Epithelial cell of proximal tubule (primary cell): Measurements from ENCODE around the gene NRP2. TPM values are rescaled to one million over a fixed set of nuclear protein-coding genes. Genes with fewer than 3 reads are reported as not detected.

Experiments used
- DNase-seq: peaks from one replicate; pipeline ENCODE4 v3.0.0-alpha.2; 2011; ENCODE audit warnings: low read depth
- H3K4me3 ChIP-seq: 2 replicates; pipeline ENCODE4 v1.5.1; 2011; ENCODE audit warnings: low read depth, mild to moderate bottlenecking, low read length
- total RNA-seq: library from RNA; depleted of rRNA; stranded (reverse); fragments of >200 nt; gene quantifications from 2 replicates; pipeline ENCODE4 v1.2.3, GENCODE V29; 2015
- TF ChIP-seq, protein P1 (sequence below): conservative IDR thresholded peaks from 2 replicates; pipeline ENCODE4 v1.5.1; 2012; ENCODE audit warnings: low read depth, mild to moderate bottlenecking, low read length

The NRP2 gene
- total RNA-seq, 1 donor from 2014 or later, result 36.5 TPM

GRCh38 chr2:205800224-205800623 is 117.9 kb downstream of the NRP2 start:
- no peak for DNase-seq
- TF ChIP-seq, protein P1, sequence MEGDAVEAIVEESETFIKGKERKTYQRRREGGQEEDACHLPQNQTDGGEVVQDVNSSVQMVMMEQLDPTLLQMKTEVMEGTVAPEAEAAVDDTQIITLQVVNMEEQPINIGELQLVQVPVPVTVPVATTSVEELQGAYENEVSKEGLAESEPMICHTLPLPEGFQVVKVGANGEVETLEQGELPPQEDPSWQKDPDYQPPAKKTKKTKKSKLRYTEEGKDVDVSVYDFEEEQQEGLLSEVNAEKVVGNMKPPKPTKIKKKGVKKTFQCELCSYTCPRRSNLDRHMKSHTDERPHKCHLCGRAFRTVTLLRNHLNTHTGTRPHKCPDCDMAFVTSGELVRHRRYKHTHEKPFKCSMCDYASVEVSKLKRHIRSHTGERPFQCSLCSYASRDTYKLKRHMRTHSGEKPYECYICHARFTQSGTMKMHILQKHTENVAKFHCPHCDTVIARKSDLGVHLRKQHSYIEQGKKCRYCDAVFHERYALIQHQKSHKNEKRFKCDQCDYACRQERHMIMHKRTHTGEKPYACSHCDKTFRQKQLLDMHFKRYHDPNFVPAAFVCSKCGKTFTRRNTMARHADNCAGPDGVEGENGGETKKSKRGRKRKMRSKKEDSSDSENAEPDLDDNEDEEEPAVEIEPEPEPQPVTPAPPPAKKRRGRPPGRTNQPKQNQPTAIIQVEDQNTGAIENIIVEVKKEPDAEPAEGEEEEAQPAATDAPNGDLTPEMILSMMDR, result no peak
- H3K4me3 ChIP-seq, result no peak overlapping the region

DNA sequence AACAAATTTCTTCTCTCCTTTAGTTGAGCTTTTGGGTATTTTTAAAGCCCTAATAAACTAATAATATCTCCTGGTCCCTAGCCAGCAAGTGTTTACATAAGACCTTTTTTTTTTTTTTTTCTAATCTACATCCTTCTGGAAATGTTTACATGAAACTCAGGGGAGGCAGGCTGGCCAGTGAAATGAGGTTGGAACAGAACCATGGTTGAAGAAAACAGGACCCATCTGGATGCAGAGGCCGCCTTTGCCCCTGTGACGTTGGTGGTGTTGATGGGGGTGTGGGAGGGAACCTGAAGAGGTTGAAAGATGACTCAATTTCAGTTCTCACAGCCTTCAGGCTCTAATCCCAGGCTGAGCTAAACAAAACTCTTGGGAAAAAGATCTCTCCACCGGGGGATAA is 118.5 kb downstream of the NRP2 start:
- no peak overlapping the region for H3K4me3 ChIP-seq
- TF ChIP-seq, protein P1, result no peak
- DNase-seq, result no peak

DNA sequence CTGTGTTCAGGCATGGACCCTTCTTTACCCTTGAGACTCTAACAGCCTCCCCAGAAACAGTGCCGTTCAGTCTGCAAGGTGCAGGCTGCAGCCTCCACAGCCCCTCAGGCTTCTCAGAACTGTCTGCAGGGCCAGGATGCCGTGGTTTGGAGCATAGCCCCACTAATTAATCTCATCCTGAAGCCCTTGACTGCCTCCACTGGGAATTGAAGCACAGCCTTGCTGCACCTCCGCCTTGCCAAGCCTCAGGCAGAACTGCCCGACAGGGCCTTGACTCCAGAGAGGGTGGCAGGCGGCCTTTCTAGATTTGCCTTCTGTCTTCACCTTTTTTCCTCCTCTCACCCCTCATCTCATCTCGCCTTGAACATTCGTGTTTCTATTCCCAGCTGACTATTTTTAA is 119.8 kb downstream of the NRP2 start:
- TF ChIP-seq, protein P1, result no peak
- no peak for DNase-seq

DNA sequence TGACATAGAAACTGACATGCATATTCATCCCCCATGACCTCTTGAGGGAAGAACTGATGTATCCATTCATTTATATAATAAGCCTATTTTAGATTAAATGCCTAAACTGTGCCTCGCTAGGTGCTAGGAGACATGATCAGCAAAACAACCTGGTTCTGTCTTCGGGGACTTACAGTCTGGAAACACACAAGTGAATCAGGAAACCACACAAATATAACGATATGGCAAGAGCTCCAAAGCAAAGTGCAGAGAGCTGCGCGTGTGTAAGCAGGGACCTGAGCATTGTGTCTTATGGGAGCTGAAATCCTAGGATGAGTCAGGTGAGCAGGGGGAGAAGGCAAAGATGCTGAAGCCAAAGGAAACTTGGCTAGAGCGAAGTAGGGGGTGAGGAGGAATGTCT is 120.6 kb downstream of the NRP2 start:
- TF ChIP-seq, protein P1, result no peak

More for the DNA sequence above, 119.8 kb downstream of the NRP2 start:
- no peak overlapping the region for H3K4me3 ChIP-seq

DNA sequence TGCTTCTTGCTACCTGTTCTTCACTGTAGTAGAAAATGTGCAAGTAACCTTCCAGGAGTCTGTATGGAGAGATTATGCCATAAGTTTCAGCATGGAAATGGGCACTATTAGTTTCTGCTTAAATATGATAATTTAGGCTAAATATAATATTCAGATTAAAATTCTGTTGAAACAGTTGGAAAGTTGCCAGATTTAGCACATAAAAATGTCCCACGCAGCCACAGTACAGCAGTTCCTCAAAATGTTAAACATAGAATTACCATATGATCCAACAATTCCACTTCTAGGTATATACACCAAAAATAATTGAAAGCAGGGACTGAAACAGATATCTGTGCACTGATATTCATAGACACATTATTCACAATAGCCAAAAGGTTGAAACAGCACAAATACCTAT is 121.2 kb downstream of the NRP2 start:
- DNase-seq, result no peak
- TF ChIP-seq, protein P1, result no peak

More for the DNA sequence above, 120.6 kb downstream of the NRP2 start:
- no peak overlapping the region for H3K4me3 ChIP-seq
- DNase-seq, result no peak

GRCh38 chr2:205805136-205805535 is 122.8 kb downstream of the NRP2 start:
- DNase-seq, result no peak
- TF ChIP-seq, protein P1, result no peak

More for the DNA sequence above, 121.2 kb downstream of the NRP2 start:
- H3K4me3 ChIP-seq, result no peak overlapping the region

DNA sequence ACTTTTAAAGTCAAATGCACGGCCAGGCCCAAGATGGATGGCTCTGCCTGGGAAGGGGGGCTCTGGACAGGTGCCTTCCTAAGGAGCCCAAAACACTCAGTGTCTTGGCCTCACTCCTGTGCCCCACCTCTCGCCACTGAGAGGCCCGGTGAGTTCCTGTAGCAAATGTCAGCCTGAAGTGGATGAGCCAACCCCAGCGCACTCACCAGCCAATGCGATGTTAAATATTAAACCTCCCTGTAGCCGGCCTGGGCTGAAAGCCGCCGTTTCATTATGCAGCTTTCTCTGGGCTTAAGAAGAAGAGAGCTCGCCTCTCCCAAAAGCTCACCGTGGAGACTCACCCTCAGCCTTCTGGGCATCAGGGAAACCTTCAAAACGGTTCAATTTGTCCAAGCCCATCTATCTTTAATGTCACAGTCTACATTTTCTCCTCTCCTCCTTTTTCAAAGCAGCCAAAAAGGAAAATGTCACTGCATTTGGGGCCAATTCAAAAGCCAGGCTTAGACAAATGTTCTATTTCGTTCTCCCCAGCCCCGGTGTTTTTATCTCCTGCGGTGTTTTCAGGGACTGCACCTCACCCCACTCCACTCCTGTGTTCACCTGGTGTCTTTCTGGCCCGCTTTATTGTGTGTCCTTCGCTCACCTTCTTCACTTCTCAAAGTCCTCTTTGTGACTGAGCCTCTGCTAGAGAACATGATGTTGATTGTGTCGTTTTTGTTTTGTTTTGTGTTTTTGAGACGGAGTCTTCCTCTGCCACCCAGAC is 124.0 kb downstream of the NRP2 start:
- no peak for DNase-seq
- TF ChIP-seq, protein P1, result no peak
- no peak overlapping the region for H3K4me3 ChIP-seq

More at GRCh38 chr2:205805136-205805535, 122.8 kb downstream of the NRP2 start:
- no peak overlapping the region for H3K4me3 ChIP-seq
